HepG2 (cell line): ENCODE measurements around the gene TUBGCP3. TPM values are rescaled to one million over a fixed set of nuclear protein-coding genes. Genes with fewer than 3 reads are reported as not detected.

Experiments
- ATAC-seq: fragments of 200-7000 bp; cut with Tn5 transposase; 3 replicates; pipeline ENCODE4 v1.9.1; 2020; ENCODE audit warnings: mild to moderate bottlenecking, moderate library complexity
- BruUV-seq: library from RNA; stranded (reverse); fragments of 400-500 nt; replicated peaks from 2 replicates; lab custom pipeline; 2021; lab: Mats Ljungman, UMichigan
- CTCF ChIA-PET: fragments of 300-600 bp; formaldehyde crosslinking; extraction: SDS; loops from one replicate; lab custom pipeline; 2021; ENCODE audit warnings: low total read pairs, inconsistent platforms, low intra/inter-chr PET ratio; lab: Yijun Ruan, JAX
- POLR2A ChIA-PET: fragments of 350-600 bp; sonication (Branson Sonifier 250); formaldehyde crosslinking; loops from one replicate; lab custom pipeline; 2020; ENCODE audit warnings: antibody characterized with exemption, inconsistent platforms; lab: Yijun Ruan, JAX
- DNase-seq: peaks from one replicate; pipeline ENCODE4 v3.0.0-alpha.2; 2015; ENCODE audit warnings: low spot score
- FAIRE-seq: peaks from 3 replicates; lab custom pipeline; 2011; peaks lifted over from hg19 to GRCh38; lab: Jason Lieb, UNC
- H2AFZ ChIP-seq: one replicate; pipeline ENCODE4 v1.6.1; 2011; ENCODE audit warnings: low read length, inconsistent platforms
- H3K27ac ChIP-seq: fragments of 300-600 bp; 3 replicates; pipeline ENCODE4 v1.8.0; 2011; ENCODE audit warnings: mixed run types, mild to moderate bottlenecking, mixed read lengths, low read length, inconsistent platforms; ENCODE audit not compliant: insufficient read depth; ENCODE audit errors: extremely low read length
- H3K27me3 ChIP-seq, 2 experiments: fragments of 200-600 bp in 1 of 2; 2 replicates in 1 of 2; 3 replicates in 1 of 2; pipeline versions ENCODE4 v1.6.0 to v1.8.0; 2011; ENCODE audit warnings: low read length in 2 of 2, mild to moderate bottlenecking in 2 of 2, moderate library complexity in 2 of 2, inconsistent platforms in 1 of 2; ENCODE audit not compliant: insufficient read depth in 2 of 2, control insufficient read depth in 1 of 2
- H3K36me3 ChIP-seq, 2 experiments: fragments of 200-600 bp in 1 of 2; replicated peaks in 1 of 2; 2 replicates in 1 of 2; 3 replicates in 1 of 2; pipeline versions ENCODE4 v1.5.1 to v1.8.0; 2011; ENCODE audit warnings: low read length in 2 of 2, inconsistent platforms in 1 of 2; ENCODE audit not compliant: insufficient read depth in 2 of 2, control insufficient read depth in 1 of 2
- H3K4me1 ChIP-seq: 2 replicates; pipeline ENCODE4 v1.5.1; 2012; ENCODE audit warnings: low read length, inconsistent platforms; ENCODE audit not compliant: insufficient read depth
- H3K4me2 ChIP-seq: 2 replicates; pipeline ENCODE4 v1.6.0; 2011; ENCODE audit warnings: low read depth, low read length, inconsistent platforms
- H3K4me3 ChIP-seq, 3 experiments: fragments of 200-600 bp in 1 of 3; sonication (generic), shearing (Covaris generic) in 1 of 3; replicated peaks in 1 of 3; 2 replicates each; pipeline ENCODE4 v1.5.1; 2011 to 2016; ENCODE audit warnings: low read length in 3 of 3, inconsistent platforms in 2 of 3, low read depth in 2 of 3, mild to moderate bottlenecking in 2 of 3, control low read depth in 1 of 3, mixed read lengths in 1 of 3; ENCODE audit not compliant: insufficient read depth in 1 of 3
- H3K79me2 ChIP-seq: one replicate; pipeline ENCODE4 v1.6.1; 2011; ENCODE audit warnings: low read length, inconsistent platforms; ENCODE audit not compliant: insufficient read depth
- H3K9ac ChIP-seq: 2 replicates; pipeline ENCODE4 v1.6.0; 2011; ENCODE audit warnings: mild to moderate bottlenecking, low read depth, low read length, inconsistent platforms; ENCODE audit not compliant: insufficient read depth
- H3K9me3 ChIP-seq: 2 replicates; pipeline ENCODE4 v1.5.1; 2012; ENCODE audit warnings: mild to moderate bottlenecking, low read length
- H4K20me1 ChIP-seq: 2 replicates; pipeline ENCODE4 v1.6.0; 2011; ENCODE audit warnings: inconsistent platforms, mild to moderate bottlenecking, low read length, moderate library complexity; ENCODE audit not compliant: insufficient read depth
- ARNT2 ChIP-seq: sonication (generic); formaldehyde crosslinking; IDR thresholded peaks from 2 replicates; pipeline ENCODE4 v1.8.0; 2022; ENCODE audit warnings: mild to moderate bottlenecking, low read depth, missing genetic modification reagents, moderate library complexity
- CENPT ChIP-seq: sonication (generic); formaldehyde crosslinking; IDR thresholded peaks from 2 replicates; pipeline ENCODE4 v1.8.0; 2022; ENCODE audit warnings: low read depth, mild to moderate bottlenecking, moderate library complexity, missing genetic modification reagents
- ESRRA ChIP-seq: sonication (generic); formaldehyde crosslinking; IDR thresholded peaks from 2 replicates; pipeline ENCODE4 v1.5.1; 2020; ENCODE audit warnings: mild to moderate bottlenecking, low read depth, missing genetic modification reagents
- PAX8 ChIP-seq: sonication (generic); formaldehyde crosslinking; IDR thresholded peaks from 2 replicates; pipeline ENCODE4 v1.8.0; 2022; ENCODE audit warnings: mild to moderate bottlenecking, missing genetic modification reagents, borderline replicate concordance
- RFX5 ChIP-seq: IDR thresholded peaks from 2 replicates; pipeline ENCODE4 v1.6.1; 2011; ENCODE audit warnings: low read depth, low read length, improper control_type of control experiment
- RORA ChIP-seq: sonication (generic); formaldehyde crosslinking; IDR thresholded peaks from 2 replicates; pipeline ENCODE4 v1.5.0; 2020; ENCODE audit warnings: mild to moderate bottlenecking, missing genetic modification reagents, moderate library complexity
- SIN3A ChIP-seq: IDR thresholded peaks from 2 replicates; pipeline ENCODE4 v1.6.1; 2011; ENCODE audit warnings: low read depth, mild to moderate bottlenecking, control low read depth, low read length, borderline replicate concordance
- TBP ChIP-seq: sonication (generic); formaldehyde crosslinking; IDR thresholded peaks from 2 replicates; pipeline ENCODE4 v1.5.0; 2020; ENCODE audit warnings: missing genetic modification reagents
- TSC22D2 ChIP-seq: sonication (generic); formaldehyde crosslinking; IDR thresholded peaks from 2 replicates; pipeline ENCODE4 v1.5.1; 2020; ENCODE audit warnings: missing genetic modification reagents, mild to moderate bottlenecking, borderline replicate concordance
- ZNF33A ChIP-seq: sonication (generic); formaldehyde crosslinking; IDR thresholded peaks from 2 replicates; pipeline ENCODE4 v1.5.1; 2020; ENCODE audit warnings: missing genetic modification reagents, mild to moderate bottlenecking, moderate library complexity, borderline replicate concordance
- ZNF703 ChIP-seq: sonication (generic); formaldehyde crosslinking; IDR thresholded peaks from 2 replicates; pipeline ENCODE4 v1.5.1; 2020; ENCODE audit warnings: missing genetic modification reagents, mild to moderate bottlenecking, moderate library complexity, borderline replicate concordance
- ZNF746 ChIP-seq: sonication (generic); formaldehyde crosslinking; IDR thresholded peaks from 2 replicates; pipeline ENCODE4 v1.8.0; 2022; ENCODE audit warnings: mild to moderate bottlenecking, missing genetic modification reagents
- WGBS: methylation state at CpG from one replicate; pipeline ENCODE4 v1.1.6; 2017; ENCODE audit warnings: low lambda C conversion rate; 5-methylcytosine and 5-hydroxymethylcytosine counted together
- in situ Hi-C: cut with HindIII; loops from 2 replicates; pipeline ENCODE4 v1.10.0; 2017; ENCODE audit warnings: low pct_unique_long_range_greater_than_20kb; ENCODE audit not compliant: extremely low pct_ligation_motif_present
- intact Hi-C: fragments of 100-400 bp; cut with micrococcal nuclease; formaldehyde crosslinking; loops from one replicate; pipeline ENCODE4 v1.10.0; 2022; ENCODE audit not compliant: unreplicated experiment
- polyA plus RNA-seq, 8 experiments: library from polyadenylated mRNA; depleted of rRNA in 3 of 8; stranded (reverse) in 7 of 8; unstranded in 1 of 8; fragments of >200 nt; fragmentation: Illumina TruSeq in 4 of 8; extraction: Trizol in 4 of 8; gene quantifications; 2 replicates each; pipeline versions ENCODE4 v1.2.1 to v1.2.3, GENCODE V29; 2011 to 2016; ENCODE audit warnings: low read depth in 4 of 8, missing spikeins in 1 of 8, mixed read lengths in 1 of 8; ENCODE audit not compliant: insufficient read depth in 1 of 8
- total RNA-seq, 5 experiments: library from RNA; depleted of rRNA; stranded (reverse); fragments of >200 nt; fragmentation: Illumina TruSeq; extraction: Trizol; gene quantifications; 2 replicates each; pipeline ENCODE4 v1.2.3, GENCODE V29; 2016; ENCODE audit warnings: low read depth in 1 of 5
- TF ChIP-seq, protein P1 (sequence below): sonication (generic); formaldehyde crosslinking; IDR thresholded peaks from 2 replicates; pipeline ENCODE4 v1.9.0; 2021; ENCODE audit warnings: missing genetic modification reagents, borderline replicate concordance
- TF ChIP-seq, protein P2 (sequence below): sonication (generic); formaldehyde crosslinking; IDR thresholded peaks from 2 replicates; pipeline ENCODE4 v1.5.0; 2020; ENCODE audit warnings: missing genetic modification reagents
- TF ChIP-seq, protein P3 (sequence below): IDR thresholded peaks from 2 replicates; pipeline ENCODE4 v1.6.1; 2016; ENCODE audit warnings: low read depth, control low read depth

TUBGCP3 gene
- total and polyA plus RNA-seq, 2 of the 13 experiments (the other 11 are each of a cell fraction or from before 2014, with no cell fraction given): 12.6 to 15.5 TPM

DNA sequence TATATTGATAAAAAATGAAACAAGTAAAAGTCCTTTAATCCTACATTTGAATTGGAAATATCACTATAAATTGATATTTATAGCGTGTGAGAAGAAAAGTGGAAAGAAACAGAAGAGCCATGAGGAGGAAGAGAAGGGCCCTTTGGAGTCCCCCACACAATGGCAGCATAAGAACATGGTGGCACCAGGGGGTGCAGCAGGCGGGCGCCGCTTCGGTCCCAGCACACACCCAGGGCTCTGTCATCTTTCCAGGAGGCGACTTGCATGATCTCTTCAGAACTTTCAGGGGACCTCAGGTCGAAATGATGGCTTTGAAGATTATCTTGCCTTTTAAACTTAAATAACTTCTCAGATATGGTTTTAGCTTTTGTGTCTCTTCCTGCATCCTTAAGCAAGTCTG lies 91.8 kb downstream of the TUBGCP3 start:
- H3K4me1 ChIP-seq: no peaks in the 10 kb centered on the region
- no peaks in the 10 kb centered on the region for H3K9me3 ChIP-seq
- no peak overlapping the region for H3K4me2 ChIP-seq
- WGBS: 87% methylated on average over 7 of the region's 7 CpGs
- no peaks in the 10 kb centered on the region for H4K20me1 ChIP-seq
- no peaks in the 10 kb centered on the region for H3K27me3 ChIP-seq
- peaks cover 4 to 30% of the 10 kb centered on the region in 2 experiments; a peak in 4 of 5 replicates for H3K36me3 ChIP-seq
- no peak for FAIRE-seq
- in situ Hi-C loops: no loop called here
- ChIA-PET CTCF (no interaction called here), POLR2A (no interaction called here)
- BruUV-seq: no TSS peak
- intact Hi-C loops: no loop called here
- no peak overlapping the region for H2AFZ ChIP-seq
- no peak for DNase-seq
- ATAC-seq: no peak
- H3K27ac ChIP-seq: no peak overlapping the region
- no peak overlapping the region for H3K4me3 ChIP-seq
- H3K79me2 ChIP-seq: no peaks in the 10 kb centered on the region
- no peak for TF ChIP-seq RORA
- no peak for TF ChIP-seq TSC22D2 (CRISPR knock-in tag)
- TF ChIP-seq SIN3A: no peak
- TF ChIP-seq PAX8 (CRISPR knock-in tag): no peak
- no peak for TF ChIP-seq ZNF33A
- no peak for TF ChIP-seq CENPT (CRISPR knock-in tag)
- H3K9ac ChIP-seq: no peak overlapping the region

DNA sequence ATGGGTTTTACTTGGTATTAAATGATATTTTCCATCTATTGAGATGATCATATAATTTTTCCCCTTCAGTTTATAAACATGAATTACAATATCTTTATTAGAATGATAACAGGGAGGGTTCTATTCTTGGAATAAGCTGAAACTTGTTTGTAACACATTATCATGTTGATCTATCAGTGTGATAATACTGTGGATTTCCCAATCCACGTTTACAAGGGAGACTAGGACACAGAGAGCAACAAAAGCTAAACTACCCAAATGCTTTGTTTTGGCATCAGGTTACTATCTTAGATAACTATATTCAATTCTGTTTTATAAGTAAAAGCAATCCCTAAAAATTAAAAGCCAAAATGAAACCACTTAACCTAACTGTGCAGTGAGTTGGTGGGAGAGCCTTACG lies 92.5 kb downstream of the TUBGCP3 start:
- no TSS peak for BruUV-seq
- intact Hi-C loops (no loop called here), in situ Hi-C loops (no loop called here)
- Histone ChIP-seq H3K36me3 (peaks cover 4 to 25% of the 10 kb centered on the region in 2 experiments; a peak in 4 of 5 replicates), H3K79me2 (no peaks in the 10 kb centered on the region), H3K4me3 (no peak overlapping the region), H3K9ac (no peak overlapping the region), H3K9me3 (no peaks in the 10 kb centered on the region), H3K27me3 (no peaks in the 10 kb centered on the region), H3K4me1 (no peaks in the 10 kb centered on the region), H4K20me1 (no peaks in the 10 kb centered on the region), H3K27ac (no peak overlapping the region), H2AFZ (no peak overlapping the region), H3K4me2 (no peak overlapping the region)
- DNase-seq (no peak), FAIRE-seq (no peak), ATAC-seq (no peak)
- TF ChIP-seq ARNT2 (CRISPR knock-in tag) (no peak), TBP (CRISPR knock-in tag) (no peak), ZNF703 (CRISPR knock-in tag) (no peak), ESRRA (CRISPR knock-in tag) (no peak), RFX5 (no peak), ZNF746 (CRISPR knock-in tag) (no peak)
- TF ChIP-seq, protein P1, sequence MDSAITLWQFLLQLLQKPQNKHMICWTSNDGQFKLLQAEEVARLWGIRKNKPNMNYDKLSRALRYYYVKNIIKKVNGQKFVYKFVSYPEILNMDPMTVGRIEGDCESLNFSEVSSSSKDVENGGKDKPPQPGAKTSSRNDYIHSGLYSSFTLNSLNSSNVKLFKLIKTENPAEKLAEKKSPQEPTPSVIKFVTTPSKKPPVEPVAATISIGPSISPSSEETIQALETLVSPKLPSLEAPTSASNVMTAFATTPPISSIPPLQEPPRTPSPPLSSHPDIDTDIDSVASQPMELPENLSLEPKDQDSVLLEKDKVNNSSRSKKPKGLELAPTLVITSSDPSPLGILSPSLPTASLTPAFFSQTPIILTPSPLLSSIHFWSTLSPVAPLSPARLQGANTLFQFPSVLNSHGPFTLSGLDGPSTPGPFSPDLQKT (CRISPR knock-in tag): no peak
- TF ChIP-seq, protein P2, sequence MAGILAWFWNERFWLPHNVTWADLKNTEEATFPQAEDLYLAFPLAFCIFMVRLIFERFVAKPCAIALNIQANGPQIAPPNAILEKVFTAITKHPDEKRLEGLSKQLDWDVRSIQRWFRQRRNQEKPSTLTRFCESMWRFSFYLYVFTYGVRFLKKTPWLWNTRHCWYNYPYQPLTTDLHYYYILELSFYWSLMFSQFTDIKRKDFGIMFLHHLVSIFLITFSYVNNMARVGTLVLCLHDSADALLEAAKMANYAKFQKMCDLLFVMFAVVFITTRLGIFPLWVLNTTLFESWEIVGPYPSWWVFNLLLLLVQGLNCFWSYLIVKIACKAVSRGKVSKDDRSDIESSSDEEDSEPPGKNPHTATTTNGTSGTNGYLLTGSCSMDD (CRISPR knock-in tag): no peak
- TF ChIP-seq, protein P3, sequence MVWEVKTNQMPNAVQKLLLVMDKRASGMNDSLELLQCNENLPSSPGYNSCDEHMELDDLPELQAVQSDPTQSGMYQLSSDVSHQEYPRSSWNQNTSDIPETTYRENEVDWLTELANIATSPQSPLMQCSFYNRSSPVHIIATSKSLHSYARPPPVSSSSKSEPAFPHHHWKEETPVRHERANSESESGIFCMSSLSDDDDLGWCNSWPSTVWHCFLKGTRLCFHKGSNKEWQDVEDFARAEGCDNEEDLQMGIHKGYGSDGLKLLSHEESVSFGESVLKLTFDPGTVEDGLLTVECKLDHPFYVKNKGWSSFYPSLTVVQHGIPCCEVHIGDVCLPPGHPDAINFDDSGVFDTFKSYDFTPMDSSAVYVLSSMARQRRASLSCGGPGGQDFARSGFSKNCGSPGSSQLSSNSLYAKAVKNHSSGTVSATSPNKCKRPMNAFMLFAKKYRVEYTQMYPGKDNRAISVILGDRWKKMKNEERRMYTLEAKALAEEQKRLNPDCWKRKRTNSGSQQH (CRISPR knock-in tag): no peak
- POLR2A ChIA-PET: no interaction called here
- WGBS: 94% methylated on average over 2 of the region's 2 CpGs
- CTCF ChIA-PET: no interaction called here
